GM23338 (cell line): ENCODE measurements around the gene MARCHF10. TPM values are rescaled to one million over a fixed set of nuclear protein-coding genes. Genes with fewer than 3 reads are reported as not detected.

Experiments
- ATAC-seq: fragments of 200-7000 bp; cut with Tn5 transposase; 3 replicates; pipeline ENCODE4 v1.9.1; 2020
- DNase-seq: peaks from one replicate; pipeline ENCODE4 v3.0.0-alpha.2; 2015; ENCODE audit warnings: low spot score
- H2AFZ ChIP-seq: fragments of 200-600 bp; sonication (generic); 2 replicates; pipeline ENCODE4 v1.8.0; 2016; ENCODE audit warnings: antibody characterized with exemption, mild to moderate bottlenecking, moderate library complexity
- H3F3A ChIP-seq: fragments of 200-600 bp; sonication (generic); replicated peaks from 2 replicates; pipeline ENCODE4 v1.8.0; 2017; ENCODE audit warnings: antibody characterized with exemption, mixed run types, low read depth
- H3K27ac ChIP-seq: fragments of 200-600 bp; sonication (generic); 2 replicates; pipeline ENCODE4 v1.6.1; 2016; ENCODE audit warnings: low read depth
- H3K27me3 ChIP-seq: fragments of 200-600 bp; sonication (generic); 2 replicates; pipeline ENCODE4 v1.8.0; 2016; ENCODE audit warnings: mild to moderate bottlenecking, mixed run types, moderate library complexity; ENCODE audit not compliant: insufficient read depth
- H3K36me3 ChIP-seq: fragments of 200-600 bp; sonication (generic); 2 replicates; pipeline ENCODE4 v1.8.0; 2016; ENCODE audit warnings: mild to moderate bottlenecking; ENCODE audit not compliant: insufficient read depth
- H3K4me1 ChIP-seq: fragments of 200-600 bp; sonication (generic); 2 replicates; pipeline ENCODE4 v1.8.0; 2016; ENCODE audit warnings: mild to moderate bottlenecking, moderate library complexity; ENCODE audit not compliant: insufficient read depth
- H3K4me2 ChIP-seq: fragments of 200-600 bp; sonication (generic); 2 replicates; pipeline ENCODE4 v1.7.1; 2017; ENCODE audit warnings: mixed run types
- H3K4me3 ChIP-seq: fragments of 200-600 bp; sonication (generic); 2 replicates; pipeline ENCODE4 v1.6.1; 2016; ENCODE audit warnings: mixed run types
- H3K79me2 ChIP-seq: fragments of 200-600 bp; sonication (generic); replicated peaks from 2 replicates; pipeline ENCODE4 v1.8.0; 2017; ENCODE audit warnings: mild to moderate bottlenecking; ENCODE audit not compliant: insufficient read depth
- H3K9me2 ChIP-seq: fragments of 200-600 bp; sonication (generic); 2 replicates; pipeline ENCODE4 v1.8.0; 2017; ENCODE audit not compliant: insufficient read depth
- H4K20me1 ChIP-seq: fragments of 200-600 bp; sonication (generic); replicated peaks from 2 replicates; pipeline ENCODE4 v1.8.0; 2017; ENCODE audit warnings: mild to moderate bottlenecking; ENCODE audit not compliant: insufficient read depth
- H3K27ac Mint-ChIP-seq: 2 replicates; pipeline ENCODE4 v1.8.0; 2020; ENCODE audit warnings: inconsistent platforms, mild to moderate bottlenecking, moderate library complexity, mixed read lengths
- H3K27me3 Mint-ChIP-seq: 3 replicates; pipeline ENCODE4 v1.8.0; 2022; ENCODE audit warnings: low read depth, mild to moderate bottlenecking, moderate library complexity, mixed read lengths, inconsistent platforms; ENCODE audit not compliant: insufficient read depth, poor library complexity
- H3K36me3 Mint-ChIP-seq: 3 replicates; pipeline ENCODE4 v1.8.0; 2021; ENCODE audit warnings: low read depth, mild to moderate bottlenecking, inconsistent platforms, moderate library complexity, mixed read lengths
- H3K4me1 Mint-ChIP-seq: 3 replicates; pipeline ENCODE4 v1.8.0; 2020; ENCODE audit warnings: mild to moderate bottlenecking, inconsistent platforms, mixed read lengths
- H3K4me3 Mint-ChIP-seq: 3 replicates; pipeline ENCODE4 v1.8.0; 2021; ENCODE audit warnings: moderate library complexity, mild to moderate bottlenecking, inconsistent platforms, mixed read lengths
- H3K9me3 Mint-ChIP-seq: 3 replicates; pipeline ENCODE4 v1.8.0; 2020; ENCODE audit warnings: moderate library complexity, mild to moderate bottlenecking, inconsistent platforms, mixed read lengths
- CREB1 ChIP-seq: fragments of 250-450 bp; sonication (Bioruptor Pico); IDR thresholded peaks from 2 replicates; pipeline ENCODE4 v1.5.0; 2020; ENCODE audit warnings: low read depth, mild to moderate bottlenecking, moderate library complexity
- ETS1 ChIP-seq: IDR thresholded peaks from 2 replicates; pipeline ENCODE4 v1.6.1; 2016; ENCODE audit warnings: antibody characterized with exemption
- EZH2 ChIP-seq: fragments of 200-600 bp; sonication (generic); IDR thresholded peaks from one replicate; pipeline ENCODE4 v1.8.0; 2017; ENCODE audit warnings: antibody characterized with exemption, mild to moderate bottlenecking, low read depth; ENCODE audit not compliant: unreplicated experiment
- EZH2phosphoT487 ChIP-seq: fragments of 200-600 bp; sonication (generic); IDR thresholded peaks from one replicate; pipeline ENCODE4 v1.8.1; 2018; ENCODE audit warnings: antibody characterized with exemption; ENCODE audit not compliant: unreplicated experiment
- JUNB ChIP-seq: IDR thresholded peaks from one replicate; pipeline ENCODE4 v1.6.1; 2016; ENCODE audit warnings: antibody characterized with exemption; ENCODE audit not compliant: unreplicated experiment
- NANOG ChIP-seq: IDR thresholded peaks from 2 replicates; pipeline ENCODE4 v1.6.1; 2016; ENCODE audit warnings: antibody characterized with exemption, borderline replicate concordance
- POLR2AphosphoS5 ChIP-seq: IDR thresholded peaks from 2 replicates; pipeline ENCODE4 v1.6.1; 2016; ENCODE audit warnings: antibody characterized with exemption, low read depth
- REST ChIP-seq: IDR thresholded peaks from one replicate; pipeline ENCODE4 v1.6.1; 2018; ENCODE audit warnings: antibody characterized with exemption; ENCODE audit not compliant: unreplicated experiment
- STAT1 ChIP-seq: IDR thresholded peaks from one replicate; pipeline ENCODE4 v1.6.1; 2016; ENCODE audit warnings: antibody characterized with exemption; ENCODE audit not compliant: unreplicated experiment
- ZNF331 ChIP-seq: fragments of 250-450 bp; sonication (Bioruptor Pico); IDR thresholded peaks from 2 replicates; pipeline ENCODE4 v1.5.0; 2020; ENCODE audit warnings: low read depth, mild to moderate bottlenecking, moderate library complexity
- ZNF462 ChIP-seq: fragments of 250-450 bp; sonication (Bioruptor Pico); IDR thresholded peaks from 2 replicates; pipeline ENCODE4 v1.5.0; 2020; ENCODE audit warnings: mild to moderate bottlenecking, moderate library complexity
- polyA plus RNA-seq: library from polyadenylated mRNA; unstranded; fragments of >200 nt; fragmentation: Nextera tagmentation; extraction: Ambion mirVana; gene quantifications from 2 replicates; pipeline ENCODE4 v1.2.1, GENCODE V29; 2016
- total RNA-seq: library from RNA; depleted of rRNA; stranded (reverse); fragments of >200 nt; shearing (Covaris generic); gene quantifications from 2 replicates; pipeline ENCODE4 v1.2.3, GENCODE V29; 2014

Gene MARCHF10
- total and polyA plus RNA-seq, 2 experiments from 2014 or later: 0.50 TPM; not detected in 1

GRCh38 chr17:62760059-62760944 lies 47.8 kb downstream of the MARCHF10 start (continued):
- TF ChIP-seq REST: no peak
- no peak for TF ChIP-seq ETS1
- no peak for TF ChIP-seq EZH2

DNA sequence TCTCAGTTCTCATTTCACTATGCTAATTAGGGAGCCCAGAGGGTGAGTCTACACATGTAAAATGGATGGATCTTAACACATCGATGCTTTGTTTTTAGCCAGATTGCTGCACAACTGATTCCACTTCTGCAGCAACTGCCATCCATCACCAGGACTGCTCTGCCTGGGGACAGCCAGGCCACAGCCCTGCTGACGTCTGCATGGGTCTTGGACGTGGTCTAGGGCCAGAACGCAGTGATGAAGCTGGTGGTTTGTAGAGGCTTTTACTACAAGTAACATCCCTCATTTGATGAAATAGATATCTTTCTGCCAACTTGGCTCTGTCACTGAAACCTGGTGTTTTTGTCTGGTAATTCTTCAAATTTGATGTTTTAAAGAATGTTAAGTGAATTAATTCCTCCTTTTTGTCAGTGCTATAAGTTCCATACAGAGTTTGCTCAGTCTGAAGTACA lies 50.6 kb downstream of the MARCHF10 start:
- H3K9me2 ChIP-seq: no peaks in the 10 kb centered on the region
- no peaks in the 10 kb centered on the region for H3K27me3 Mint-ChIP-seq
- no peak overlapping the region for H3K4me3 ChIP-seq
- no peaks in the 10 kb centered on the region for H3K79me2 ChIP-seq
- ATAC-seq (no peak), DNase-seq (no peak)
- no peaks in the 10 kb centered on the region for H3K9me3 Mint-ChIP-seq
- H3K4me3 Mint-ChIP-seq: no peak overlapping the region
- H2AFZ ChIP-seq: 0 out of 2 replicates have a peak overlapping the region, but pooled peaks have one; percentile 25
- no peak overlapping the region for H3K4me2 ChIP-seq
- peaks cover 16% of the 10 kb centered on the region for H3K4me1 ChIP-seq
- peaks cover 29% of the 10 kb centered on the region for H3K4me1 Mint-ChIP-seq
- H3K36me3 Mint-ChIP-seq: no peaks in the 10 kb centered on the region
- no peak overlapping the region for H3K27ac ChIP-seq
- no peaks in the 10 kb centered on the region for H3K27me3 ChIP-seq
- H4K20me1 ChIP-seq: no peaks in the 10 kb centered on the region
- H3K36me3 ChIP-seq: no peaks in the 10 kb centered on the region
- H3F3A ChIP-seq: 0 out of 2 replicates have a peak, but pooled peaks cover 3% of the 10 kb centered on the region
- no peak overlapping the region for H3K27ac Mint-ChIP-seq
- TF ChIP-seq EZH2 (no peak), EZH2phosphoT487 (no peak), STAT1 (no peak), JUNB (no peak), POLR2AphosphoS5 (no peak), CREB1 (CRISPR knock-in tag) (no peak), ZNF462 (CRISPR knock-in tag) (no peak), NANOG (no peak), ZNF331 (CRISPR knock-in tag) (no peak)
